Measurements from ENCODE around the gene MUC2.

Gene MUC2

DNA sequence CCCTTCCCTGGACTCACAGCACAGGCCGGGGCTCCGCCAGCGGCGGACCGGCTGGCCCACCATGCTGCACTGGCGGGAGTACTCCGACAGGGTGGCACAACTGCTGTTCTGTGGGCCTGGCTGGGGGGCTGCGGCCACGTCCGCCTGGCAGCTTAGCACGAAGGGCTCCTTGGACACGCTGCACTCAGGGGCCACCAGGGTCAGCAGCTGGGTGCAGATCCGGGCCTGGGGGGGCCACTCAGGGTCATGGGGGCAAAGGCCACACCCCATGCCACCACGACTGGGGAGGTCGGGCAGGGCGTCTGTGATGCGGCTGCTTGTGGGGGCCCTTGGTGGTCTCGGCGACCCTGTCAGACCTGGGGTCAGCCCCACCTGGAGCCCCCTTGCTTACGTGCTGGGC is 44.1 kb upstream of the MUC2 start:
- H3K27ac ChIP-seq (replicated peaks): no peak overlapping the region
- TF ChIP-seq SPI1 (IDR thresholded peaks at IDR 0.05; ENCODE audit: borderline replicate concordance, low read depth) (no peak), POLR2AphosphoS5 (IDR thresholded peaks at IDR 0.05; ENCODE audit: low read depth) (no peak), GABPA (IDR thresholded peaks at IDR 0.05; ENCODE audit: low read depth) (no peak)
- TF ChIP-seq, protein P1, sequence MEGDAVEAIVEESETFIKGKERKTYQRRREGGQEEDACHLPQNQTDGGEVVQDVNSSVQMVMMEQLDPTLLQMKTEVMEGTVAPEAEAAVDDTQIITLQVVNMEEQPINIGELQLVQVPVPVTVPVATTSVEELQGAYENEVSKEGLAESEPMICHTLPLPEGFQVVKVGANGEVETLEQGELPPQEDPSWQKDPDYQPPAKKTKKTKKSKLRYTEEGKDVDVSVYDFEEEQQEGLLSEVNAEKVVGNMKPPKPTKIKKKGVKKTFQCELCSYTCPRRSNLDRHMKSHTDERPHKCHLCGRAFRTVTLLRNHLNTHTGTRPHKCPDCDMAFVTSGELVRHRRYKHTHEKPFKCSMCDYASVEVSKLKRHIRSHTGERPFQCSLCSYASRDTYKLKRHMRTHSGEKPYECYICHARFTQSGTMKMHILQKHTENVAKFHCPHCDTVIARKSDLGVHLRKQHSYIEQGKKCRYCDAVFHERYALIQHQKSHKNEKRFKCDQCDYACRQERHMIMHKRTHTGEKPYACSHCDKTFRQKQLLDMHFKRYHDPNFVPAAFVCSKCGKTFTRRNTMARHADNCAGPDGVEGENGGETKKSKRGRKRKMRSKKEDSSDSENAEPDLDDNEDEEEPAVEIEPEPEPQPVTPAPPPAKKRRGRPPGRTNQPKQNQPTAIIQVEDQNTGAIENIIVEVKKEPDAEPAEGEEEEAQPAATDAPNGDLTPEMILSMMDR (IDR thresholded peaks at IDR 0.05; ENCODE audit: insufficient read depth, low read length): no peak
- TF ChIP-seq, protein P2, sequence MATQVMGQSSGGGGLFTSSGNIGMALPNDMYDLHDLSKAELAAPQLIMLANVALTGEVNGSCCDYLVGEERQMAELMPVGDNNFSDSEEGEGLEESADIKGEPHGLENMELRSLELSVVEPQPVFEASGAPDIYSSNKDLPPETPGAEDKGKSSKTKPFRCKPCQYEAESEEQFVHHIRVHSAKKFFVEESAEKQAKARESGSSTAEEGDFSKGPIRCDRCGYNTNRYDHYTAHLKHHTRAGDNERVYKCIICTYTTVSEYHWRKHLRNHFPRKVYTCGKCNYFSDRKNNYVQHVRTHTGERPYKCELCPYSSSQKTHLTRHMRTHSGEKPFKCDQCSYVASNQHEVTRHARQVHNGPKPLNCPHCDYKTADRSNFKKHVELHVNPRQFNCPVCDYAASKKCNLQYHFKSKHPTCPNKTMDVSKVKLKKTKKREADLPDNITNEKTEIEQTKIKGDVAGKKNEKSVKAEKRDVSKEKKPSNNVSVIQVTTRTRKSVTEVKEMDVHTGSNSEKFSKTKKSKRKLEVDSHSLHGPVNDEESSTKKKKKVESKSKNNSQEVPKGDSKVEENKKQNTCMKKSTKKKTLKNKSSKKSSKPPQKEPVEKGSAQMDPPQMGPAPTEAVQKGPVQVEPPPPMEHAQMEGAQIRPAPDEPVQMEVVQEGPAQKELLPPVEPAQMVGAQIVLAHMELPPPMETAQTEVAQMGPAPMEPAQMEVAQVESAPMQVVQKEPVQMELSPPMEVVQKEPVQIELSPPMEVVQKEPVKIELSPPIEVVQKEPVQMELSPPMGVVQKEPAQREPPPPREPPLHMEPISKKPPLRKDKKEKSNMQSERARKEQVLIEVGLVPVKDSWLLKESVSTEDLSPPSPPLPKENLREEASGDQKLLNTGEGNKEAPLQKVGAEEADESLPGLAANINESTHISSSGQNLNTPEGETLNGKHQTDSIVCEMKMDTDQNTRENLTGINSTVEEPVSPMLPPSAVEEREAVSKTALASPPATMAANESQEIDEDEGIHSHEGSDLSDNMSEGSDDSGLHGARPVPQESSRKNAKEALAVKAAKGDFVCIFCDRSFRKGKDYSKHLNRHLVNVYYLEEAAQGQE (IDR thresholded peaks at IDR 0.05; ENCODE audit: insufficient replicate concordance, low read depth): no peak

DNA sequence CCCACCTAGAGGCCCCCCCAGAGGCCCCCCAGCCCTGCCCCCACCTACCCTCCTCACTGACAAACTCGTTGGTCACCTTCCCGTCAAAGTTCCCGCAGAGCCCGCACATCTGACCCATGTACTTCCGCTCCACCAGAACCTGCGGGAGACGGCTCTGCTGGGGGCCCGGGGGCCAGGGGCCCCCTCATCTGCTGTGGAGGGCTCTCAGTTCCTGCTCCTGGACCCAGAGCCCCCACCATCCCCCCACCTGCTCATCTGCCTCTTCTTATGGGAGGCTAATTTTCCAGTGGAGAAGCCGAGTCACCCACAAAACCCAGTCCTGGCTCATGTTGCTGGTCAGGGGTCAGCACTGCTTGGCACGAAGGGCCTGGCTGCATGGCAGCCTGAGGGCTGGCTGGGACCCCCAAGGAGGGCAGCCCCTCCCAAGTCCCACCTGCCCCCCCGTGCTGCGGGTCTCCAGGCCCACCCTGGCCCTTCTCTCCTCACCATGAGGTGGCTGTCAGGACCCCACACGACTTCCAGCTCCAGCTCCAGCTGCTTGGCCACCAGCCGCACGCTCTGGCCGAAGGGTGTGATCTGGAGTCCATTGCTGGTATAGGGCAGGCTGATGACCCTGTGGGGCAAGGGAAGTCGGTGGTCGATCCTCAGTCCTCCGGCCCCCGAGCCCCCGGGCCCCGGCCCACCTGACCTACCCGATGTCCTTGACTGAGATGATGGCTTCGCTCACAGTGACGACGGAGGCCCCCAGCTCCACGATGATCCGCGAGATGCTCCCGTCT is 43.4 kb upstream of the MUC2 start:
- H3K27me3 ChIP-seq (ENCODE audit: insufficient read depth, poor library complexity, severe bottlenecking): no peaks in the 10 kb centered on the region
- no peak overlapping the region for H3K4me3 ChIP-seq (replicated peaks; ENCODE audit: insufficient read depth, low read length)
- no peak overlapping the region for H3K27ac ChIP-seq (replicated peaks)
- no peak for TF ChIP-seq GABPA (IDR thresholded peaks at IDR 0.05; ENCODE audit: low read depth)
- no peak for DNase-seq (ENCODE audit: low read depth in 1 of 2, low spot score in 1 of 2)

More for the DNA sequence above, 44.1 kb upstream of the MUC2 start:
- H3K4me3 ChIP-seq (replicated peaks; ENCODE audit: insufficient read depth, low read length): no peak overlapping the region
- no peaks in the 10 kb centered on the region for H3K27me3 ChIP-seq (ENCODE audit: insufficient read depth, poor library complexity, severe bottlenecking)
- no peak for DNase-seq (ENCODE audit: low read depth in 1 of 2, low spot score in 1 of 2)

DNA sequence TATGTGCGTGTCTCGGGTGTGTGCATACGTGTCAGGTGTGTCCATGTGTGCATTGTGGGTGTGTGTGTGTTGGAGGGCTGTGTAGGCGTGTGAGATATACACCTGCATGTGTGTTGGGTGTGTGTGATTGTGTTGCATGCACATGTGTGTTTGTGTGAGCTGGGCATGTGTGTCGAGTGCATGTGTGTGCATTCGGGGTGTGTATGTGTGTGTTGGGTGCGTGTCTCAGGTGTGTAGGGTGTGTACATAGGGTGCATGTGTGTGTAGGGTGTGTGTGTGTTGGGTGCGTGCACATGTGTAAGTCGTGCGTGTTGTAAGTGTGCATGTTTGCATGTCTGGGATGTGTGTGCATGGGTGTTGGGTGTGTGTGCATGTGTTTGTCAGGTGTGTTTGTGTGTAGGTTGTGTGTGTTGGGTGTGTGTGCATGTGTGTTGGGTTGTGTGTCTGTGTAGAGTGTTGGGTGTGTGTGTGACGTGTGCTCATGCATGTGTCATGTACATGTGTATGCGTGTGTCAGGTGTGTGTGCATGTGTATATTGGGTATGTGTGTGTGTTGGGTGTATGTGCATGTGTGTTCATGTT is 42.3 kb upstream of the MUC2 start:
- no peak overlapping the region for H3K27ac ChIP-seq (replicated peaks)
- no peak overlapping the region for H3K4me3 ChIP-seq (replicated peaks; ENCODE audit: insufficient read depth, low read length)
- H3K27me3 ChIP-seq (ENCODE audit: insufficient read depth, poor library complexity, severe bottlenecking): no peaks in the 10 kb centered on the region
- no peak for DNase-seq (ENCODE audit: low read depth in 1 of 2, low spot score in 1 of 2)
- TF ChIP-seq GABPA (IDR thresholded peaks at IDR 0.05; ENCODE audit: low read depth) (no peak), POLR2AphosphoS5 (IDR thresholded peaks at IDR 0.05; ENCODE audit: low read depth) (no peak), SPI1 (IDR thresholded peaks at IDR 0.05; ENCODE audit: borderline replicate concordance, low read depth) (no peak)
- TF ChIP-seq, protein P2 (IDR thresholded peaks at IDR 0.05; ENCODE audit: insufficient replicate concordance, low read depth): no peak
- TF ChIP-seq, protein P1 (IDR thresholded peaks at IDR 0.05; ENCODE audit: insufficient read depth, low read length): no peak

DNA sequence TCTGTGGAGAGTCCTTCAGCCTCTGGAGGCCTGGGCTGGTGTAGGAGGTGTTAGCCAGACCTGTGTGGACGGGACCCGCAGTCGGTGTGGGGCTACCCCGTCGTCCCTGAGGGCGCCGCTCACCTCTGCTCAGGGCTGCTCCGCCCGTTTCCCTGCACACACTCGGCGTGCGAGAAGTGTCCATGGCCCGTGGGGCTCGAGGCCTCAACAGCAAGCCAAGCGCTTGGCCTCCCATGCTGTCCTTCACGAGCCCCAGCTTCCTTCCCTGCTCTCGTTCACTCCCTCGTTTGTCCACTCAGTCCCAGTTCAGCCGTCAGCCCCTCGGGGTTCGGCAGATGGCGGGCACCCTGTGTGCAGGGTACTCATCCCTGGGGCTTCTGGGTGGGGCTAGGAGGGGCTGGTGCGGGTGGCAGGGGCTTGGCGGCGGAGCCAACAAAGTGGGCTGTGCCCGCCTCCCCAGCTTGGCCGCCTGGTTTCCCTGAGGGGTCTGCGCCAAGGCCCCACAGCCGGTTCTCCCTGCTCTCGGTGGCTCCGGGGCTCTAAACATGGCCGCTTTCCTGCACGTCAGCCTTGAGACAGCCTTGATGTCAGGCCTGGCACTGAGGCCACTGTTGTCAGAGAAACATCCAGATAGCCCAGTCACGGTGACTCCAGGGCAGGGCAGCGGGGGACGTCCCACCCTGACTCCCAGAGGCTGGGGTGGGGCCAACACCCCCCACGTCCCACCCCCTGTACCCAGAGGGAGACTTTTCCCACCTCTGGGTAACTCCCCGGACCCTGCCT is 41.5 kb upstream of the MUC2 start:
- Histone ChIP-seq H3K27me3 (ENCODE audit: insufficient read depth, poor library complexity, severe bottlenecking) (no peaks in the 10 kb centered on the region), H3K4me3 (replicated peaks; ENCODE audit: insufficient read depth, low read length) (no peak overlapping the region), H3K27ac (replicated peaks) (no peak overlapping the region)
- DNase-seq (ENCODE audit: low read depth in 1 of 2, low spot score in 1 of 2): no peak
- TF ChIP-seq GABPA (IDR thresholded peaks at IDR 0.05; ENCODE audit: low read depth) (no peak), POLR2AphosphoS5 (IDR thresholded peaks at IDR 0.05; ENCODE audit: low read depth) (no peak), SPI1 (IDR thresholded peaks at IDR 0.05; ENCODE audit: borderline replicate concordance, low read depth) (no peak)
- TF ChIP-seq, protein P1 (IDR thresholded peaks at IDR 0.05; ENCODE audit: insufficient read depth, low read length): no peak
- TF ChIP-seq, protein P2 (IDR thresholded peaks at IDR 0.05; ENCODE audit: insufficient replicate concordance, low read depth): no peak
